Upper lobe of left lung (tissue), 4 donors: ENCODE data around the gene FOXN3.

ENCODE experiments used
- EP300 ChIP-seq, 4 donors: sonication (generic); formaldehyde crosslinking; IDR thresholded peaks; one replicate each; pipeline ENCODE4 v1.5.1; 2017; ENCODE audit warnings: antibody characterized with exemption in 4 of 4, control low read depth in 2 of 4
- POLR2A ChIP-seq, 4 donors: fragments of 450-650 bp; IDR thresholded peaks; one replicate each; pipeline ENCODE4 v1.5.1; 2016 to 2017; ENCODE audit warnings: antibody characterized with exemption in 4 of 4, mild to moderate bottlenecking in 2 of 4
- TF ChIP-seq, protein P1 (sequence below), 6 experiments: fragments of 450-650 bp in 4 of 6; fragments of 200-600 bp in 2 of 6; sonication (generic) in 2 of 6; IDR thresholded peaks; one replicate each; pipeline ENCODE4 v1.5.1; 2016 to 2019; ENCODE audit warnings: antibody characterized with exemption in 6 of 6

GRCh38 chr14:89140326-89140725, 276.7 kb downstream of the FOXN3 start:
- TF ChIP-seq POLR2A (IDR thresholded peaks at IDR 0.05) (no peak), EP300 (IDR thresholded peaks at IDR 0.05) (no peak)
- TF ChIP-seq, protein P1, sequence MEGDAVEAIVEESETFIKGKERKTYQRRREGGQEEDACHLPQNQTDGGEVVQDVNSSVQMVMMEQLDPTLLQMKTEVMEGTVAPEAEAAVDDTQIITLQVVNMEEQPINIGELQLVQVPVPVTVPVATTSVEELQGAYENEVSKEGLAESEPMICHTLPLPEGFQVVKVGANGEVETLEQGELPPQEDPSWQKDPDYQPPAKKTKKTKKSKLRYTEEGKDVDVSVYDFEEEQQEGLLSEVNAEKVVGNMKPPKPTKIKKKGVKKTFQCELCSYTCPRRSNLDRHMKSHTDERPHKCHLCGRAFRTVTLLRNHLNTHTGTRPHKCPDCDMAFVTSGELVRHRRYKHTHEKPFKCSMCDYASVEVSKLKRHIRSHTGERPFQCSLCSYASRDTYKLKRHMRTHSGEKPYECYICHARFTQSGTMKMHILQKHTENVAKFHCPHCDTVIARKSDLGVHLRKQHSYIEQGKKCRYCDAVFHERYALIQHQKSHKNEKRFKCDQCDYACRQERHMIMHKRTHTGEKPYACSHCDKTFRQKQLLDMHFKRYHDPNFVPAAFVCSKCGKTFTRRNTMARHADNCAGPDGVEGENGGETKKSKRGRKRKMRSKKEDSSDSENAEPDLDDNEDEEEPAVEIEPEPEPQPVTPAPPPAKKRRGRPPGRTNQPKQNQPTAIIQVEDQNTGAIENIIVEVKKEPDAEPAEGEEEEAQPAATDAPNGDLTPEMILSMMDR (IDR thresholded peaks at IDR 0.05): no peak
